IMR-90 (cell line): ENCODE data around the gene TNN. TPM values are rescaled to one million over a fixed set of nuclear protein-coding genes. Genes with fewer than 3 reads are reported as not detected.

Source experiments
- ATAC-seq: fragments of 200-7000 bp; cut with Tn5 transposase; 2 replicates; pipeline ENCODE4 v1.9.1; 2020; ENCODE audit warnings: low read depth, mild to moderate bottlenecking, moderate library complexity
- BruUV-seq: library from RNA; stranded (reverse); fragments of 400-500 nt; replicated peaks from 2 replicates; lab custom pipeline; 2021; lab: Mats Ljungman, UMichigan
- CTCF ChIA-PET: fragments of 300-600 bp; formaldehyde crosslinking; extraction: SDS; loops from one replicate; lab custom pipeline; 2021; ENCODE audit warnings: antibody characterized with exemption; lab: Yijun Ruan, JAX
- POLR2A ChIA-PET: fragments of 300-600 bp; sonication (Branson Sonifier 250); formaldehyde crosslinking; loops from one replicate; lab custom pipeline; 2022; ENCODE audit warnings: antibody characterized with exemption; ENCODE audit not compliant: unreplicated experiment; lab: Charles Lee
- DNase-seq: peaks from one replicate; pipeline ENCODE4 v3.0.0; 2013
- H2AFZ ChIP-seq: replicated peaks from 2 replicates; pipeline ENCODE3; 2013; ENCODE audit warnings: low read length, mild to moderate bottlenecking; ENCODE audit not compliant: poor library complexity
- H2AK5ac ChIP-seq: 2 replicates; pipeline ENCODE4 v1.6.1; 2013; ENCODE audit warnings: low read depth, low read length, inconsistent platforms
- H2AK9ac ChIP-seq: replicated peaks from 2 replicates; pipeline ENCODE3; 2013; ENCODE audit warnings: mild to moderate bottlenecking, low read depth, low read length, moderate library complexity; ENCODE audit not compliant: poor library complexity
- H2BK120ac ChIP-seq: 2 replicates; pipeline ENCODE4 v1.6.1; 2013; ENCODE audit warnings: low read depth, low read length, inconsistent platforms
- H2BK15ac ChIP-seq: 3 replicates; pipeline ENCODE4 v1.6.1; 2013; ENCODE audit warnings: low read depth, low read length, inconsistent platforms
- H2BK20ac ChIP-seq: 2 replicates; pipeline ENCODE4 v1.6.1; 2013; ENCODE audit warnings: low read depth, mild to moderate bottlenecking, inconsistent platforms, low read length, moderate library complexity
- H2BK5ac ChIP-seq: 2 replicates; pipeline ENCODE4 v1.6.1; 2013; ENCODE audit warnings: mild to moderate bottlenecking, low read depth, low read length, inconsistent platforms; ENCODE audit not compliant: poor library complexity, severe bottlenecking
- H3K14ac ChIP-seq: replicated peaks from 2 replicates; pipeline ENCODE4 v1.6.1; 2013; ENCODE audit warnings: low read depth, low read length, inconsistent platforms
- H3K18ac ChIP-seq: 2 replicates; pipeline ENCODE4 v1.6.1; 2013; ENCODE audit warnings: low read depth, low read length, control low read depth
- H3K23ac ChIP-seq: 2 replicates; pipeline ENCODE4 v1.6.1; 2013; ENCODE audit warnings: low read depth, low read length, inconsistent platforms
- H3K27ac ChIP-seq: 2 replicates; pipeline ENCODE4 v1.5.1; 2013; ENCODE audit warnings: mild to moderate bottlenecking, control low read depth, low read length; ENCODE audit not compliant: insufficient read depth
- H3K27me3 ChIP-seq: 2 replicates; pipeline ENCODE4 v1.6.1; 2013; ENCODE audit warnings: low read length; ENCODE audit not compliant: control insufficient read depth, insufficient read depth
- H3K36me3 ChIP-seq: 2 replicates; pipeline ENCODE4 v1.6.1; 2013; ENCODE audit warnings: low read length, mixed read lengths; ENCODE audit not compliant: control insufficient read depth, insufficient read depth
- H3K4ac ChIP-seq: 2 replicates; pipeline ENCODE4 v1.6.1; 2013; ENCODE audit warnings: low read depth, low read length, inconsistent platforms
- H3K4me1 ChIP-seq: 2 replicates; pipeline ENCODE4 v1.6.1; 2013; ENCODE audit warnings: low read length, mixed read lengths; ENCODE audit not compliant: control insufficient read depth, insufficient read depth
- H3K4me2 ChIP-seq: 2 replicates; pipeline ENCODE4 v1.6.1; 2013; ENCODE audit warnings: low read depth, mild to moderate bottlenecking, control low read depth, low read length, moderate library complexity
- H3K4me3 ChIP-seq: 2 replicates; pipeline ENCODE4 v1.5.1; 2013; ENCODE audit warnings: low read depth, mild to moderate bottlenecking, control low read depth, low read length, moderate library complexity; ENCODE audit not compliant: insufficient read depth
- H3K56ac ChIP-seq: 2 replicates; pipeline ENCODE4 v1.6.1; 2013; ENCODE audit warnings: low read length, inconsistent platforms; ENCODE audit not compliant: insufficient read depth; ENCODE audit errors: extremely low read depth
- H3K79me1 ChIP-seq, 2 experiments: 2 replicates each; pipeline ENCODE4 v1.6.1; 2013; ENCODE audit warnings: low read length in 2 of 2, inconsistent platforms in 1 of 2, low read depth in 1 of 2
- H3K9ac ChIP-seq: 2 replicates; pipeline ENCODE4 v1.6.1; 2013; ENCODE audit warnings: low read depth, low read length, control low read depth
- H3K9me1 ChIP-seq: 2 replicates; pipeline ENCODE4 v1.6.1; 2013; ENCODE audit warnings: low read length, inconsistent platforms; ENCODE audit not compliant: insufficient read depth
- H3K9me3 ChIP-seq: 2 replicates; pipeline ENCODE4 v1.6.1; 2013; ENCODE audit warnings: low read length; ENCODE audit not compliant: control insufficient read depth, insufficient read depth
- H4K20me1 ChIP-seq: 2 replicates; pipeline ENCODE4 v1.6.1; 2013; ENCODE audit warnings: low read length, inconsistent platforms; ENCODE audit not compliant: insufficient read depth
- H4K5ac ChIP-seq: 2 replicates; pipeline ENCODE4 v1.6.1; 2013; ENCODE audit warnings: mild to moderate bottlenecking, low read depth, low read length, control low read depth
- H4K8ac ChIP-seq, 2 experiments: 2 replicates each; pipeline ENCODE4 v1.6.1; 2013; ENCODE audit warnings: low read depth in 2 of 2, low read length in 2 of 2, control low read depth in 1 of 2, inconsistent platforms in 1 of 2
- H4K91ac ChIP-seq: 2 replicates; pipeline ENCODE4 v1.6.1; 2013; ENCODE audit warnings: low read depth, low read length, inconsistent platforms; ENCODE audit not compliant: insufficient read depth
- BHLHE40 ChIP-seq: fragments of 150-350 bp; IDR thresholded peaks from 2 replicates; pipeline ENCODE4 v1.6.1; 2016; ENCODE audit warnings: mild to moderate bottlenecking, low read depth, low read length
- CEBPB ChIP-seq: IDR thresholded peaks from 2 replicates; pipeline ENCODE4 v1.6.1; 2012; ENCODE audit warnings: low read depth, low read length, improper control_type of control experiment
- CHD1 ChIP-seq: IDR thresholded peaks from 2 replicates; pipeline ENCODE4 v1.6.1; 2012; ENCODE audit warnings: low read depth, low read length, improper control_type of control experiment
- FOS ChIP-seq: fragments of 150-350 bp; IDR thresholded peaks from 2 replicates; pipeline ENCODE4 v1.6.1; 2016; ENCODE audit warnings: low read depth, low read length
- MAFK ChIP-seq: IDR thresholded peaks from 2 replicates; pipeline ENCODE4 v1.6.1; 2012; ENCODE audit warnings: low read depth, low read length, improper control_type of control experiment
- MAZ ChIP-seq: IDR thresholded peaks from 2 replicates; pipeline ENCODE4 v1.6.1; 2012; ENCODE audit warnings: low read depth, mild to moderate bottlenecking, low read length, improper control_type of control experiment, moderate library complexity, borderline replicate concordance
- MXI1 ChIP-seq: IDR thresholded peaks from 2 replicates; pipeline ENCODE4 v1.6.1; 2012; ENCODE audit warnings: low read depth, mild to moderate bottlenecking, low read length, moderate library complexity, borderline replicate concordance
- NFE2L2 ChIP-seq: fragments of 150-350 bp; IDR thresholded peaks from 2 replicates; pipeline ENCODE4 v1.6.1; 2016; ENCODE audit warnings: low read depth, mild to moderate bottlenecking, low read length
- POLR2A ChIP-seq: IDR thresholded peaks from 2 replicates; pipeline ENCODE4 v1.6.1; 2012; ENCODE audit warnings: mild to moderate bottlenecking, low read depth, low read length
- RAD21 ChIP-seq: IDR thresholded peaks from 2 replicates; pipeline ENCODE4 v1.6.1; 2012; ENCODE audit warnings: low read length, improper control_type of control experiment
- RCOR1 ChIP-seq: IDR thresholded peaks from 2 replicates; pipeline ENCODE4 v1.6.1; 2012; ENCODE audit warnings: mild to moderate bottlenecking, low read length, improper control_type of control experiment; ENCODE audit not compliant: insufficient replicate concordance
- RFX5 ChIP-seq: IDR thresholded peaks from 2 replicates; pipeline ENCODE4 v1.8.0; 2012; ENCODE audit warnings: low read depth, mild to moderate bottlenecking, low read length, moderate library complexity
- SMC3 ChIP-seq: fragments of 150-350 bp; IDR thresholded peaks from 2 replicates; pipeline ENCODE4 v1.6.1; 2016; ENCODE audit warnings: low read depth, mild to moderate bottlenecking, antibody characterized with exemption, low read length, moderate library complexity
- WGBS, 2 experiments: methylation state at CpG; one replicate each; pipeline versions ENCODE4 v1.1.5 to v1.1.7; 2013; ENCODE audit warnings: missing lambda C conversion rate in 2 of 2; ENCODE audit not compliant: insufficient read length in 1 of 2; ENCODE audit errors: extremely low coverage in 2 of 2; 5-methylcytosine and 5-hydroxymethylcytosine counted together
- dilution Hi-C: fragments of 300-500 bp; cut with HindIII; formaldehyde crosslinking; loops from one replicate; pipeline ENCODE4 v1.14.3; 2018; ENCODE audit warnings: low sequenced_read_pairs; ENCODE audit not compliant: unreplicated experiment
- in situ Hi-C: fragments of 300-500 bp; cut with MboI; formaldehyde crosslinking; loops from 3 replicates; pipeline ENCODE4 v1.14.3; 2019; ENCODE audit warnings: low sequenced_read_pairs, inconsistent platforms, mixed read lengths
- intact Hi-C: fragments of 100-400 bp; cut with micrococcal nuclease; formaldehyde crosslinking; loops from 2 replicates; pipeline ENCODE4 v1.10.0; 2022
- polyA plus RNA-seq, 3 experiments: library from polyadenylated mRNA; depleted of rRNA; stranded (reverse); fragments of >200 nt; gene quantifications; 2 replicates each; pipeline ENCODE4 v1.2.3, GENCODE V29; 2012; ENCODE audit warnings: low replicate concordance in 1 of 3
- total RNA-seq: library from RNA; depleted of rRNA; stranded (reverse); fragments of >200 nt; gene quantifications from 2 replicates; pipeline ENCODE4 v1.2.3, GENCODE V29; 2012
- TF ChIP-seq, protein P1 (sequence below): fragments of 150-350 bp; IDR thresholded peaks from 2 replicates; pipeline ENCODE4 v1.6.1; 2017; ENCODE audit warnings: mild to moderate bottlenecking, antibody characterized with exemption, low read length, low read depth
- TF ChIP-seq, protein P2 (sequence below): conservative IDR thresholded peaks from 2 replicates; pipeline ENCODE4 v1.5.1; 2012; ENCODE audit warnings: mild to moderate bottlenecking, low read depth, low read length, improper control_type of control experiment
- TF ChIP-seq, protein P3 (sequence below): fragments of 150-350 bp; IDR thresholded peaks from 2 replicates; pipeline ENCODE4 v1.6.1; 2016; ENCODE audit warnings: low read depth, mild to moderate bottlenecking, low read length, moderate library complexity, borderline replicate concordance

The TNN gene
- total and polyA plus RNA-seq, 2 of the 4 experiments (the other 2 are of a cell fraction): not detected

DNA sequence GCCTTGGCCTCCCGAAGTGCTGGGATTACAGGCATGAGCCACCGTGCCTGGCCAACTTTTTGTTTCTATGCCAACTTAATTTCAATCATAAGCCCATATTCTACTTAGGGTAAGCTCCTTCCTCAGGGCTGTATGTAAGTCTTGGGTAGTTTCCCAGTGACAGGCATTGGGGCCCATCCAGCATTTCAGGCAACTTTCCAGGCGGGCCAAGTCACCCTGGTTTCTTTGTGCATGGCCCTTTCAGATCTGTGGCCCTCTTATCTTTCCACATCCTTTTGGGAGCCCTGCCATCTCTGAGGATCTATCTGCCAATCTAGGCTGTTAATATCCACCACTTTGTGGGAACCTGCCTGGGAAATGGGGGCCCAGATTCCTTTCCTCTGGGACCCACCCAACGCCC lies 58.7 kb downstream of the TNN start:
- no peaks in the 10 kb centered on the region for H4K20me1 ChIP-seq
- CTCF ChIA-PET: no interaction called here
- H2BK5ac ChIP-seq: no peak overlapping the region
- H4K91ac ChIP-seq: no peak overlapping the region
- H2AK9ac ChIP-seq: no peak overlapping the region
- dilution Hi-C loops: no loop called here
- no peaks in the 10 kb centered on the region for H3K27me3 ChIP-seq
- no peaks in the 10 kb centered on the region for H3K36me3 ChIP-seq
- no peak overlapping the region for H3K9ac ChIP-seq
- TF ChIP-seq NFE2L2 (no peak), FOS (no peak), BHLHE40 (no peak), RCOR1 (no peak), CHD1 (no peak), CEBPB (no peak), POLR2A (no peak), SMC3 (no peak), MAZ (no peak), MXI1 (no peak), RAD21 (no peak), MAFK (no peak), RFX5 (no peak)
- TF ChIP-seq, protein P1, sequence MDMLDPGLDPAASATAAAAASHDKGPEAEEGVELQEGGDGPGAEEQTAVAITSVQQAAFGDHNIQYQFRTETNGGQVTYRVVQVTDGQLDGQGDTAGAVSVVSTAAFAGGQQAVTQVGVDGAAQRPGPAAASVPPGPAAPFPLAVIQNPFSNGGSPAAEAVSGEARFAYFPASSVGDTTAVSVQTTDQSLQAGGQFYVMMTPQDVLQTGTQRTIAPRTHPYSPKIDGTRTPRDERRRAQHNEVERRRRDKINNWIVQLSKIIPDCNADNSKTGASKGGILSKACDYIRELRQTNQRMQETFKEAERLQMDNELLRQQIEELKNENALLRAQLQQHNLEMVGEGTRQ: no peak
- TF ChIP-seq, protein P2, sequence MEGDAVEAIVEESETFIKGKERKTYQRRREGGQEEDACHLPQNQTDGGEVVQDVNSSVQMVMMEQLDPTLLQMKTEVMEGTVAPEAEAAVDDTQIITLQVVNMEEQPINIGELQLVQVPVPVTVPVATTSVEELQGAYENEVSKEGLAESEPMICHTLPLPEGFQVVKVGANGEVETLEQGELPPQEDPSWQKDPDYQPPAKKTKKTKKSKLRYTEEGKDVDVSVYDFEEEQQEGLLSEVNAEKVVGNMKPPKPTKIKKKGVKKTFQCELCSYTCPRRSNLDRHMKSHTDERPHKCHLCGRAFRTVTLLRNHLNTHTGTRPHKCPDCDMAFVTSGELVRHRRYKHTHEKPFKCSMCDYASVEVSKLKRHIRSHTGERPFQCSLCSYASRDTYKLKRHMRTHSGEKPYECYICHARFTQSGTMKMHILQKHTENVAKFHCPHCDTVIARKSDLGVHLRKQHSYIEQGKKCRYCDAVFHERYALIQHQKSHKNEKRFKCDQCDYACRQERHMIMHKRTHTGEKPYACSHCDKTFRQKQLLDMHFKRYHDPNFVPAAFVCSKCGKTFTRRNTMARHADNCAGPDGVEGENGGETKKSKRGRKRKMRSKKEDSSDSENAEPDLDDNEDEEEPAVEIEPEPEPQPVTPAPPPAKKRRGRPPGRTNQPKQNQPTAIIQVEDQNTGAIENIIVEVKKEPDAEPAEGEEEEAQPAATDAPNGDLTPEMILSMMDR: no peak
- TF ChIP-seq, protein P3, sequence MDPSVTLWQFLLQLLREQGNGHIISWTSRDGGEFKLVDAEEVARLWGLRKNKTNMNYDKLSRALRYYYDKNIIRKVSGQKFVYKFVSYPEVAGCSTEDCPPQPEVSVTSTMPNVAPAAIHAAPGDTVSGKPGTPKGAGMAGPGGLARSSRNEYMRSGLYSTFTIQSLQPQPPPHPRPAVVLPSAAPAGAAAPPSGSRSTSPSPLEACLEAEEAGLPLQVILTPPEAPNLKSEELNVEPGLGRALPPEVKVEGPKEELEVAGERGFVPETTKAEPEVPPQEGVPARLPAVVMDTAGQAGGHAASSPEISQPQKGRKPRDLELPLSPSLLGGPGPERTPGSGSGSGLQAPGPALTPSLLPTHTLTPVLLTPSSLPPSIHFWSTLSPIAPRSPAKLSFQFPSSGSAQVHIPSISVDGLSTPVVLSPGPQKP: no peak
- H3K27ac ChIP-seq: no peak overlapping the region
- in situ Hi-C loops: no loop called here
- no peak overlapping the region for H3K23ac ChIP-seq
- no peak overlapping the region for H3K4me3 ChIP-seq
- POLR2A ChIA-PET: no interaction called here
- no peak overlapping the region for H3K56ac ChIP-seq
- intact Hi-C loops: no loop called here
- H2AK5ac ChIP-seq: no peak overlapping the region
- H2BK120ac ChIP-seq: no peak overlapping the region
- H3K18ac ChIP-seq: no peak overlapping the region
- H3K79me1 ChIP-seq: no peaks in the 10 kb centered on the region
- H3K4ac ChIP-seq: no peak overlapping the region
- no peak for DNase-seq
- no peak overlapping the region for H3K14ac ChIP-seq
- H2AFZ ChIP-seq: no peak overlapping the region
- no peak overlapping the region for H3K4me2 ChIP-seq
- no peak overlapping the region for H2BK20ac ChIP-seq
- BruUV-seq: no TSS peak
- H3K9me3 ChIP-seq: no peaks in the 10 kb centered on the region
- H2BK15ac ChIP-seq: no peak overlapping the region
- ATAC-seq: no peak
- H3K4me1 ChIP-seq: no peaks in the 10 kb centered on the region
- 43% methylated on average over 1 of the region's 4 CpGs; no CpG with 5 or more reads in 1 of the 2 experiments for WGBS, 2 experiments
- no peak overlapping the region for H4K8ac ChIP-seq
- no peak overlapping the region for H4K5ac ChIP-seq
- no peaks in the 10 kb centered on the region for H3K9me1 ChIP-seq
